ENCODE results near the gene LHFPL6. TPM values are rescaled to one million over a fixed set of nuclear protein-coding genes. Genes with fewer than 3 reads are reported as not detected.

LHFPL6 gene
- total and polyA plus RNA-seq, 2 experiments from 2014 or later: 7.8 to 9.5 TPM

DNA sequence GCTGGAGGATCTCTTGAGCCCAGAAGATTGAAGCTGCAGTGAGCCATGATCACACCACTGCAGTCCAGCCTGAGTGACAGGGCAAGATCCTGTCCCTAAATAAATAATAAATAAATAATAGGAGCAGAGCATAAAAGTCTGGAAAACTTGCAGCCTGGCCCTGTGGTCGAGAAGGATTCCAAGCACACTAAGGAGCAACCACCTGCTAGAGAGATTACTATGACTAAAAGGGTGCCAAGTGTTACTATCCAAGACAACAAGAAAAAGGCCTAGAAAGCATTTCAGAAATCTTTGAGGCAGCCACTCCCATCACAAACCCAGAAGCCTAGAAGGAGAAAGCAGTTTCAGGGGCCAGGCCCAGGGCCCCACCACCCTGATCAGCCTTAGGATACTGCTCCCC is 46.1 kb downstream of the LHFPL6 start:
- no peaks in the 10 kb centered on the region for H3K4me1 ChIP-seq (ENCODE audit: insufficient read depth)
- no peaks in the 10 kb centered on the region for H3F3A ChIP-seq (replicated peaks; ENCODE audit: low read depth)
- DNase-seq (ENCODE audit: low spot score) (no peak), ATAC-seq (no peak)
- H2AFZ ChIP-seq: no peak overlapping the region
- TF ChIP-seq EZH2 (IDR thresholded peaks at IDR 0.05; ENCODE audit: low read depth, unreplicated experiment): no peak
- TF ChIP-seq JUNB (IDR thresholded peaks at IDR 0.05; ENCODE audit: unreplicated experiment): no peak
- no peak for TF ChIP-seq NANOG (IDR thresholded peaks at IDR 0.05; ENCODE audit: borderline replicate concordance)
- no peak for TF ChIP-seq POLR2AphosphoS5 (IDR thresholded peaks at IDR 0.05; ENCODE audit: low read depth)
- no peak for TF ChIP-seq ZNF331 (CRISPR knock-in tag; IDR thresholded peaks at IDR 0.05; ENCODE audit: low read depth)
- TF ChIP-seq CREB1 (CRISPR knock-in tag; IDR thresholded peaks at IDR 0.05; ENCODE audit: low read depth): no peak
- TF ChIP-seq, protein P1, sequence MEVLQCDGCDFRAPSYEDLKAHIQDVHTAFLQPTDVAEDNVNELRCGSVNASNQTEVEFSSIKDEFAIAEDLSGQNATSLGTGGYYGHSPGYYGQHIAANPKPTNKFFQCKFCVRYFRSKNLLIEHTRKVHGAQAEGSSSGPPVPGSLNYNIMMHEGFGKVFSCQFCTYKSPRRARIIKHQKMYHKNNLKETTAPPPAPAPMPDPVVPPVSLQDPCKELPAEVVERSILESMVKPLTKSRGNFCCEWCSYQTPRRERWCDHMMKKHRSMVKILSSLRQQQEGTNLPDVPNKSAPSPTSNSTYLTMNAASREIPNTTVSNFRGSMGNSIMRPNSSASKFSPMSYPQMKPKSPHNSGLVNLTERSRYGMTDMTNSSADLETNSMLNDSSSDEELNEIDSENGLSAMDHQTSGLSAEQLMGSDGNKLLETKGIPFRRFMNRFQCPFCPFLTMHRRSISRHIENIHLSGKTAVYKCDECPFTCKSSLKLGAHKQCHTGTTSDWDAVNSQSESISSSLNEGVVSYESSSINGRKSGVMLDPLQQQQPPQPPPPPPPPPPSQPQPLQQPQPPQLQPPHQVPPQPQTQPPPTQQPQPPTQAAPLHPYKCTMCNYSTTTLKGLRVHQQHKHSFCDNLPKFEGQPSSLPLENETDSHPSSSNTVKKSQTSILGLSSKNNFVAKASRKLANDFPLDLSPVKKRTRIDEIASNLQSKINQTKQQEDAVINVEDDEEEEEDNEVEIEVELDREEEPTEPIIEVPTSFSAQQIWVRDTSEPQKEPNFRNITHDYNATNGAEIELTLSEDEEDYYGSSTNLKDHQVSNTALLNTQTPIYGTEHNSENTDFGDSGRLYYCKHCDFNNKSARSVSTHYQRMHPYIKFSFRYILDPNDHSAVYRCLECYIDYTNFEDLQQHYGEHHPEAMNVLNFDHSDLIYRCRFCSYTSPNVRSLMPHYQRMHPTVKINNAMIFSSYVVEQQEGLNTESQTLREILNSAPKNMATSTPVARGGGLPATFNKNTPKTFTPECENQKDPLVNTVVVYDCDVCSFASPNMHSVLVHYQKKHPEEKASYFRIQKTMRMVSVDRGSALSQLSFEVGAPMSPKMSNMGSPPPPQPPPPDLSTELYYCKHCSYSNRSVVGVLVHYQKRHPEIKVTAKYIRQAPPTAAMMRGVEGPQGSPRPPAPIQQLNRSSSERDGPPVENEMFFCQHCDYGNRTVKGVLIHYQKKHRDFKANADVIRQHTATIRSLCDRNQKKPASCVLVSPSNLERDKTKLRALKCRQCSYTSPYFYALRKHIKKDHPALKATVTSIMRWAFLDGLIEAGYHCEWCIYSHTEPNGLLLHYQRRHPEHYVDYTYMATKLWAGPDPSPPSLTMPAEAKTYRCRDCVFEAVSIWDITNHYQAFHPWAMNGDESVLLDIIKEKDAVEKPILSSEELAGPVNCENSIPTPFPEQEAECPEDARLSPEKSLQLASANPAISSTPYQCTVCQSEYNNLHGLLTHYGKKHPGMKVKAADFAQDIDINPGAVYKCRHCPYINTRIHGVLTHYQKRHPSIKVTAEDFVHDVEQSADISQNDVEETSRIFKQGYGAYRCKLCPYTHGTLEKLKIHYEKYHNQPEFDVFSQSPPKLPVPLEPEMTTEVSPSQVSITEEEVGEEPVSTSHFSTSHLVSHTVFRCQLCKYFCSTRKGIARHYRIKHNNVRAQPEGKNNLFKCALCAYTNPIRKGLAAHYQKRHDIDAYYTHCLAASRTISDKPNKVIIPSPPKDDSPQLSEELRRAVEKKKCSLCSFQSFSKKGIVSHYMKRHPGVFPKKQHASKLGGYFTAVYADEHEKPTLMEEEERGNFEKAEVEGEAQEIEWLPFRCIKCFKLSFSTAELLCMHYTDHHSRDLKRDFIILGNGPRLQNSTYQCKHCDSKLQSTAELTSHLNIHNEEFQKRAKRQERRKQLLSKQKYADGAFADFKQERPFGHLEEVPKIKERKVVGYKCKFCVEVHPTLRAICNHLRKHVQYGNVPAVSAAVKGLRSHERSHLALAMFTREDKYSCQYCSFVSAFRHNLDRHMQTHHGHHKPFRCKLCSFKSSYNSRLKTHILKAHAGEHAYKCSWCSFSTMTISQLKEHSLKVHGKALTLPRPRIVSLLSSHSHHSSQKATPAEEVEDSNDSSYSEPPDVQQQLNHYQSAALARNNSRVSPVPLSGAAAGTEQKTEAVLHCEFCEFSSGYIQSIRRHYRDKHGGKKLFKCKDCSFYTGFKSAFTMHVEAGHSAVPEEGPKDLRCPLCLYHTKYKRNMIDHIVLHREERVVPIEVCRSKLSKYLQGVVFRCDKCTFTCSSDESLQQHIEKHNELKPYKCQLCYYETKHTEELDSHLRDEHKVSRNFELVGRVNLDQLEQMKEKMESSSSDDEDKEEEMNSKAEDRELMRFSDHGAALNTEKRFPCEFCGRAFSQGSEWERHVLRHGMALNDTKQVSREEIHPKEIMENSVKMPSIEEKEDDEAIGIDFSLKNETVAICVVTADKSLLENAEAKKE (CRISPR knock-in tag; IDR thresholded peaks at IDR 0.05): no peak
- Mint-ChIP-seq H3K9me3 (no peaks in the 10 kb centered on the region; the same call in 2 of the 3 replicates), H3K27me3 (ENCODE audit: insufficient read depth, low read depth, poor library complexity) (peaks cover 4% of the 10 kb centered on the region), H3K27ac (no peak overlapping the region), H3K4me3 (no peak overlapping the region), H3K4me1 (peaks cover 5% of the 10 kb centered on the region), H3K36me3 (ENCODE audit: low read depth) (peaks cover 3% of the 10 kb centered on the region; the same call in 1 of the 3 replicates)
- H3K4me3 ChIP-seq: no peak overlapping the region
- H3K9me2 ChIP-seq (ENCODE audit: insufficient read depth): peaks cover 10% of the 10 kb centered on the region; the same call in 1 of the 2 replicates
- H3K4me2 ChIP-seq: no peak overlapping the region
- no peaks in the 10 kb centered on the region for H4K20me1 ChIP-seq (replicated peaks; ENCODE audit: insufficient read depth)
- no peak overlapping the region for H3K27ac ChIP-seq (ENCODE audit: low read depth)
- no peaks in the 10 kb centered on the region for H3K36me3 ChIP-seq (ENCODE audit: insufficient read depth)
- H3K79me2 ChIP-seq (replicated peaks; ENCODE audit: insufficient read depth): no peaks in the 10 kb centered on the region
- no peaks in the 10 kb centered on the region for H3K27me3 ChIP-seq (ENCODE audit: insufficient read depth)

GRCh38 chr13:39554371-39554770 is 48.6 kb downstream of the LHFPL6 start:
- Mint-ChIP-seq H3K9me3 (no peaks in the 10 kb centered on the region; the same call in 2 of the 3 replicates), H3K27ac (no peak overlapping the region), H3K27me3 (ENCODE audit: insufficient read depth, low read depth, poor library complexity) (peaks cover 4% of the 10 kb centered on the region), H3K4me1 (peaks cover 5% of the 10 kb centered on the region), H3K36me3 (ENCODE audit: low read depth) (peaks cover 3% of the 10 kb centered on the region; the same call in 1 of the 3 replicates), H3K4me3 (no peak overlapping the region)
- H3K4me2 ChIP-seq: no peak overlapping the region
- no peaks in the 10 kb centered on the region for H4K20me1 ChIP-seq (replicated peaks; ENCODE audit: insufficient read depth)
- no peaks in the 10 kb centered on the region for H3K4me1 ChIP-seq (ENCODE audit: insufficient read depth)
- H3K27me3 ChIP-seq (ENCODE audit: insufficient read depth): no peaks in the 10 kb centered on the region
- no peak overlapping the region for H3K27ac ChIP-seq (ENCODE audit: low read depth)
- no peak overlapping the region for H3K4me3 ChIP-seq
- H3F3A ChIP-seq (replicated peaks; ENCODE audit: low read depth): no peaks in the 10 kb centered on the region
- peaks cover 10% of the 10 kb centered on the region; the same call in 1 of the 2 replicates for H3K9me2 ChIP-seq (ENCODE audit: insufficient read depth)
- no peak overlapping the region for H2AFZ ChIP-seq
- no peaks in the 10 kb centered on the region for H3K36me3 ChIP-seq (ENCODE audit: insufficient read depth)
- DNase-seq (ENCODE audit: low spot score) (no peak), ATAC-seq (no peak)
- H3K79me2 ChIP-seq (replicated peaks; ENCODE audit: insufficient read depth): no peaks in the 10 kb centered on the region
- no peak for TF ChIP-seq EZH2 (IDR thresholded peaks at IDR 0.05; ENCODE audit: low read depth, unreplicated experiment)
- TF ChIP-seq CREB1 (CRISPR knock-in tag; IDR thresholded peaks at IDR 0.05; ENCODE audit: low read depth): no peak
- no peak for TF ChIP-seq ZNF114 (CRISPR knock-in tag; IDR thresholded peaks at IDR 0.05)
- TF ChIP-seq CTCF (conservative IDR thresholded peaks at IDR 0.05; ENCODE audit: low read depth in 2 of 2): no peak
- TF ChIP-seq, protein P2, sequence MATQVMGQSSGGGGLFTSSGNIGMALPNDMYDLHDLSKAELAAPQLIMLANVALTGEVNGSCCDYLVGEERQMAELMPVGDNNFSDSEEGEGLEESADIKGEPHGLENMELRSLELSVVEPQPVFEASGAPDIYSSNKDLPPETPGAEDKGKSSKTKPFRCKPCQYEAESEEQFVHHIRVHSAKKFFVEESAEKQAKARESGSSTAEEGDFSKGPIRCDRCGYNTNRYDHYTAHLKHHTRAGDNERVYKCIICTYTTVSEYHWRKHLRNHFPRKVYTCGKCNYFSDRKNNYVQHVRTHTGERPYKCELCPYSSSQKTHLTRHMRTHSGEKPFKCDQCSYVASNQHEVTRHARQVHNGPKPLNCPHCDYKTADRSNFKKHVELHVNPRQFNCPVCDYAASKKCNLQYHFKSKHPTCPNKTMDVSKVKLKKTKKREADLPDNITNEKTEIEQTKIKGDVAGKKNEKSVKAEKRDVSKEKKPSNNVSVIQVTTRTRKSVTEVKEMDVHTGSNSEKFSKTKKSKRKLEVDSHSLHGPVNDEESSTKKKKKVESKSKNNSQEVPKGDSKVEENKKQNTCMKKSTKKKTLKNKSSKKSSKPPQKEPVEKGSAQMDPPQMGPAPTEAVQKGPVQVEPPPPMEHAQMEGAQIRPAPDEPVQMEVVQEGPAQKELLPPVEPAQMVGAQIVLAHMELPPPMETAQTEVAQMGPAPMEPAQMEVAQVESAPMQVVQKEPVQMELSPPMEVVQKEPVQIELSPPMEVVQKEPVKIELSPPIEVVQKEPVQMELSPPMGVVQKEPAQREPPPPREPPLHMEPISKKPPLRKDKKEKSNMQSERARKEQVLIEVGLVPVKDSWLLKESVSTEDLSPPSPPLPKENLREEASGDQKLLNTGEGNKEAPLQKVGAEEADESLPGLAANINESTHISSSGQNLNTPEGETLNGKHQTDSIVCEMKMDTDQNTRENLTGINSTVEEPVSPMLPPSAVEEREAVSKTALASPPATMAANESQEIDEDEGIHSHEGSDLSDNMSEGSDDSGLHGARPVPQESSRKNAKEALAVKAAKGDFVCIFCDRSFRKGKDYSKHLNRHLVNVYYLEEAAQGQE (IDR thresholded peaks at IDR 0.05; ENCODE audit: unreplicated experiment): no peak
- no peak for TF ChIP-seq EZH2phosphoT487 (IDR thresholded peaks at IDR 0.05; ENCODE audit: unreplicated experiment)
- no peak for TF ChIP-seq NANOG (IDR thresholded peaks at IDR 0.05; ENCODE audit: borderline replicate concordance)

Data from GM23338 (cell line).